22Rv1 (cell line): ENCODE results near the gene PITRM1.
"Not testable (repeated sequence)": the region's sequence is repeated elsewhere in the genome, so short reads cannot be mapped to it uniquely, and the experiment has no call there.

ENCODE experiments used
- H3K27ac ChIP-seq: fragments of 450-650 bp; 2 replicates; pipeline ENCODE4 v1.5.1; 2017
- ZFX ChIP-seq: fragments of 450-650 bp; IDR thresholded peaks from 2 replicates; pipeline ENCODE4 v1.6.1; 2017; ENCODE audit warnings: antibody characterized with exemption, borderline replicate concordance
- TF ChIP-seq, protein P1 (sequence below): fragments of 450-650 bp; IDR thresholded peaks from 2 replicates; pipeline ENCODE4 v1.5.1; 2017; ENCODE audit warnings: mild to moderate bottlenecking

The PITRM1 gene

DNA sequence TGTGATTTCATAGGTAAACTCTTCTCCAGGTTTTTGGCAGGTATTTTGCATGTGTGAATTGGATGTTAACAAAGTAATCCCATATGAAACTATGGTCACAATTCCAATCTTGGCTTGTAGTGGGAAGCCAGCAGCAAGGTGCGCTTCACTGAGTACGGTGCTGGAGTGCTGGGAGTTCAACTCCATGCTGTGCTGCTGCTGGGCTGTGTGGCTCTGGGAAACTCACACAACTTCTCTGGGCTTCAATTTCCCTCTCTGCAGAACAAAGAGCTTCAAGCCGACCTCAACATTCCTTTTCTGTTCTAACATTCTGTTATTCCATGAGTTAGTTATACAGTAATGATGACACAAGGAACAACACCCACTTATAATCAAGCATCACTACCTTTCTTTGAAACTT is 18.2 kb upstream of the PITRM1 start:
- no peak overlapping the region for H3K27ac ChIP-seq
- TF ChIP-seq, protein P1, sequence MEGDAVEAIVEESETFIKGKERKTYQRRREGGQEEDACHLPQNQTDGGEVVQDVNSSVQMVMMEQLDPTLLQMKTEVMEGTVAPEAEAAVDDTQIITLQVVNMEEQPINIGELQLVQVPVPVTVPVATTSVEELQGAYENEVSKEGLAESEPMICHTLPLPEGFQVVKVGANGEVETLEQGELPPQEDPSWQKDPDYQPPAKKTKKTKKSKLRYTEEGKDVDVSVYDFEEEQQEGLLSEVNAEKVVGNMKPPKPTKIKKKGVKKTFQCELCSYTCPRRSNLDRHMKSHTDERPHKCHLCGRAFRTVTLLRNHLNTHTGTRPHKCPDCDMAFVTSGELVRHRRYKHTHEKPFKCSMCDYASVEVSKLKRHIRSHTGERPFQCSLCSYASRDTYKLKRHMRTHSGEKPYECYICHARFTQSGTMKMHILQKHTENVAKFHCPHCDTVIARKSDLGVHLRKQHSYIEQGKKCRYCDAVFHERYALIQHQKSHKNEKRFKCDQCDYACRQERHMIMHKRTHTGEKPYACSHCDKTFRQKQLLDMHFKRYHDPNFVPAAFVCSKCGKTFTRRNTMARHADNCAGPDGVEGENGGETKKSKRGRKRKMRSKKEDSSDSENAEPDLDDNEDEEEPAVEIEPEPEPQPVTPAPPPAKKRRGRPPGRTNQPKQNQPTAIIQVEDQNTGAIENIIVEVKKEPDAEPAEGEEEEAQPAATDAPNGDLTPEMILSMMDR = no peak
- TF ChIP-seq ZFX = no peak

DNA sequence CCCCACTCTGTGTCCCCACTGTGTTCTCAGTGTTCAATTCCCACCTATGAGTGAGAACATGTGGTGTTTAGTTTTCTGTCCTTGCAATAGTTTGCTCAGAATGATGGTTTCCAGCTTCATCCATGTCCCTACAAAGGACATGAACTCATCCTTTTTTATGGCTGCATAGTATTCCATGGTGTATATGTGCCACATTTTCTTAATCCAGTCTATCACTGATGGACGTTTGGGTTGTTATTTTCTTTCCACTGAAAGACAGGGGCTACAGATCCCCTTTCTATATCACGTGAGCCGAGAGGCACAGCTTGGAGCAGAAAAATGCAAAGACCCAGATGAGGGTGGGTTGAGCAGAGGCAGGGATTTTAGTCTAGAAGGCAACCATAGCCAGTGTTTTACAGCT is 14.6 kb upstream of the PITRM1 start:
- H3K27ac ChIP-seq = not testable (repeated sequence)

- H3K27ac ChIP-seq = no peak overlapping the region
- TF ChIP-seq, protein P1 = no peak
- no peak for TF ChIP-seq ZFX
Observed at GRCh38 chr10:3186368-3186767, 13.8 kb upstream of the PITRM1 start.

GRCh38 chr10:3185386-3185785 is 12.8 kb upstream of the PITRM1 start:
- TF ChIP-seq, protein P1 = no peak
- no peak overlapping the region for H3K27ac ChIP-seq

DNA sequence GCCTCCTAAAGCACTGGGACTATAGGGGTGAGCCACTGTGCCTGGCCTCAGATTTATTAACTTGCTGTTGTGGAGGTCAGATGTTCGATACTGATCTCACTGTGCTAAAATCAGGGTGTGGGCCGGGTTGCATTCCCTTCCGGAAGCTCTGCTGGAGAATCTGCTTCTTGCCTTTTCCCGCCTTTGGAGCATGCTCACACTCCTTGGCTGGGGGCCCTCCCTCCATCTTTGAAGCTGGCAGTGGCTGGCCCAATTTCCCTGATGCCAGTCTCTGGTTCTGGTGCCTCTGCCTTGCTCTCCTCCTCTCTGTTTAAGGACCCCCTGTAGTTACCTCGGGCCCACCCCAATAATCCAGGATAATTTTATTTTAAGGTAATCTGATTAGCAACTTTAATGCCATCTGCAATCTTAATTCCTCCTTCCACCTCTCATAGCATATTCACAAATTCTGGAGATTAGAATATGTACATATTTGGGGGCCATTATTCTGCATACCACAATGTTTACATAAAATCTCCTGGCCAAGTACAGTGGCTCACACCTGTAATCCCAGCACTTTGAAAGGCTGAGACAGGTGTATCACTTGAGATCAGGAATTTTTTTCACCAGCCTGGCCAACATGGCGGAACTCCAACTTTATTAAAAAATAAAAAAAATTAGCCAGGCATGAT is 7.9 kb upstream of the PITRM1 start:
- no peak for TF ChIP-seq ZFX
- TF ChIP-seq, protein P1 = no peak
- no peak overlapping the region for H3K27ac ChIP-seq

DNA sequence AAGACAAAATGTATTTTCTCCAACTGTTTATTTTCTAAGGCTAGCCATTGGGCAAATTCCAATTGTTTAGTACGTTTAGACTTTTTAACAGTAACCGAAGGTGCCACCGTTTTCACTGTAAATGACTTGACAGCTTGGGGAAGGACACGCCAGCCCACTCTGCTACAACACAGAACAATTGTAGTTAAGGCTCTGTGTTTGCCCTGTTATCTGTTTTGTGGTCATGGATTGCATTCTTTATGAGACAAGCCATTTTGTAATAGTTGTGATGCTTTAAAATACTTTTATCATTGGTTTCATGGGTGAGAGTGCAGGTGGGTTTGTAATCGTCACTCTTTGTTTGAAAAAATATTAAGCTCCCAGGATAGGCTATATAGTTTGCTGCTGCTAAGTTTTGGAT is 6.6 kb upstream of the PITRM1 start:
- H3K27ac ChIP-seq = no peak overlapping the region
- TF ChIP-seq ZFX = no peak
- TF ChIP-seq, protein P1 = no peak

- no peak overlapping the region for H3K27ac ChIP-seq
- no peak for TF ChIP-seq ZFX
- TF ChIP-seq, protein P1 = no peak
Observed at GRCh38 chr10:3178042-3178441, 5.5 kb upstream of the PITRM1 start.
